ENCODE measurements around the gene CYB5R2. TPM values are rescaled to one million over a fixed set of nuclear protein-coding genes. Genes with fewer than 3 reads are reported as not detected.
"Not testable (repeated sequence)": the region's sequence is repeated elsewhere in the genome, so short reads cannot be mapped to it uniquely, and the experiment has no call there.

The CYB5R2 gene
- total RNA-seq, 1 experiment from 2014 or later: 0.17 TPM

- no peak for DNase-seq (ENCODE audit: low read depth)
Measured at GRCh38 chr11:7668911-7669310, 4.4 kb downstream of the CYB5R2 start.

- DNase-seq (ENCODE audit: low read depth): no peak
Measured at GRCh38 chr11:7668464-7668863, 4.8 kb downstream of the CYB5R2 start.

GRCh38 chr11:7667460-7667859 is 5.8 kb downstream of the CYB5R2 start:
- DNase-seq (ENCODE audit: low read depth): no peak

DNA sequence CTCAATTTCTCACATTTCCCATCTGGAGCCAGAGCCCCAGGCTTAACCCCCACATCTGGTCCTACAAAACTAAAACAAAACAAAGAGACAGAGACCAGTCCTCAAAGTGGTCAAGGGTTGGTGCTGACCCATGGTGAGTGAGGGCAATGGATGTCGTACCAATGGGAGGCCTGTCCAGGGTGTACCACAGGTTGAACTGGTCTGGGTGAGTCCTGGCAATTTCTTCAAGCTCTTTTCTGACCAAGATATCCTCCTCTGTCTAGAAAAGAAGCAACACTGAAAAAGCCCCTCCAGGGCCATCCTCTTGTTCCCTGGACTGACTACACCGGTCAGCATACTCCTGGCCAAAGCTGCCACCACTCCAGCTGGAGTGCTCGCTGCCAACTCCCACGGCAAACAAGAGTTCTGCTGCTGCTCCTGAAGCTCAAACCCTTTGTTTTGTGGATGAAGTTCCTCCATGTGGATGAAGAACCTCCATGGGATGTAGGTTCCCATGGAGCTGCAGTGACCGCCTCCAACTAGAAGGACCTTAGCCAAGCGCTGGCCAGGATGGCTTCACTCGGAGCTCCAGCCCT is 6.9 kb downstream of the CYB5R2 start:
- DNase-seq (ENCODE audit: low read depth): no peak

DNA sequence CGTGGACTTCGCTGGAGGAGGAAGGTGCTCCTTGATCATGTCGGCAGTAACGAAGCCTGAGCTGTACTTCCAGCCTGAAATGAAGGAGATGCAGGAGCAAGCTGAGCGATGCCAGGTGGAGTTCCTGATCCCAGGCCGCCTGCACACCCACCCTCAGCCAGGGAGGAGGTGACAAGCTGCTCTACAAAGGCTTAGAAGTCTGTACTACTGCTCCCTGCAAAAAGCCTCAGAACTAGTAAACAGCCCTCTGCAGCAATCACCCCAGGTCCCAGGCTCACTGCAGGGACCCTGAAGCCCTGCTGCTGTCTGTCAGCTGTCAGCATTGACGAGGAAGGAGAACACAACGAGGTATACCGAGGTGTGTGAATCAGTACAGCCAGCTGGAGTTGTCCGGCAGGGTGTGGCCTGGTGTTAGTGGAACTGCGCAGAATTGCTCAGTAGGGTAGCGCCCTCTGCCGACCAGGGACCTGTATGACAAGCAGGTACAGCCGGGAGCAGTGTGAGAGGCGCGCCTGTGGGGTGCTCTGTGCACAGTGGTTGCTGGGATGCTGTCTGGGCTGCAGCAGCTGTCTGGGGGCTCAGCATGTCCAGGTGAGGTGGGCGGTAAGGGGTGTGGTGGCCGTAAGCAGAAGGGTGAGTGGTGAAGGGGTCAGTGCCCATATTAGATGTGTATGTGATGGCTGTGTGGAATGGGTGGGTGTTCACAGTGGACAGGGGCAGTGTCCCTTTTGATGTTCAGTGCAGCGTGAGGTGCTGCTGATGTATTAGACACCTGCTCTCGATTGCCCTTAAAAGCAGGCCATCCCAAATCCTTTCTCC is 7.6 kb downstream of the CYB5R2 start:
- DNase-seq (ENCODE audit: low read depth): peak; percentile 55

DNA sequence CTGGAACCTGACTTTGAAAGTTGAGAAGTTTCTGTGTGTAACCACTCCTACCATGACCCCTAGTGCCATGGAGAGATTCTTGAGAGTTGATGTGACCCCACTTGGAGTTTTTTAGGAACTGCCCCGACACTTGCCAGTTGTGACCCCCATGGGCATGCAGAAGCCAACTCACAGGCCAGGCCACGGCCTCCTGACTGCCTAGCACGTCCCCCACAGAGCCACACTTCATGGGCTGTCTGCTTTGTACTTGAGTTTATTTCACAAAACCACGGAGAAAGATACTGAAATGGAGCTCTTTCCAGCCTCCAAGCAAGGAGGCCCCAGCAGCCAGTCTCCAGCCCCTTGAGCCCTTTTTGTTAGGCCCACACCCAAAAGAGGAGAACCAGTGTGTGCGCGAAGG is 8.4 kb downstream of the CYB5R2 start:
- no peak for DNase-seq (ENCODE audit: low read depth)

DNA sequence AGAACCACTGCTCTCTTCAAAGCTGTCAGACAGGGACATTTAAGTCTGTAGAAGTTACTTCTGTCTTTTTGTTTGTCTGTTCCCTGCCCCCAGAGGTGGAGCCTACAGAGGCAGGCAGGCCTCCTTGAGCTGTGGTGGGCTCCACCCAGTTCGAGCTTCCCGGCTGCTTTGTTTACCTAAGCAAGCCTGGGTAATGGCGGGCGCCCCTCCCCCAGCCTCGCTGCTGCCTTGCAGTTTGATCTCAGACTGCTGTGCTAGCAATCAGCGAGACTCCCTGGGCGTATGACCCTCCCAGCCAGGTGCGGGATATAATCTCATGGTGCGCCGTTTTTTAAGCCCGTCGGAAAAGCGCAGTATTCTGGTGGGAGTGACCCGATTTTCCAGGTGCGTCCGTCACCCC is 9.8 kb downstream of the CYB5R2 start:
- not testable (repeated sequence) for DNase-seq (ENCODE audit: low read depth)

GRCh38 chr11:7657306-7658025 is 15.8 kb downstream of the CYB5R2 start:
- DNase-seq (ENCODE audit: low read depth): peak; percentile 37

DNA sequence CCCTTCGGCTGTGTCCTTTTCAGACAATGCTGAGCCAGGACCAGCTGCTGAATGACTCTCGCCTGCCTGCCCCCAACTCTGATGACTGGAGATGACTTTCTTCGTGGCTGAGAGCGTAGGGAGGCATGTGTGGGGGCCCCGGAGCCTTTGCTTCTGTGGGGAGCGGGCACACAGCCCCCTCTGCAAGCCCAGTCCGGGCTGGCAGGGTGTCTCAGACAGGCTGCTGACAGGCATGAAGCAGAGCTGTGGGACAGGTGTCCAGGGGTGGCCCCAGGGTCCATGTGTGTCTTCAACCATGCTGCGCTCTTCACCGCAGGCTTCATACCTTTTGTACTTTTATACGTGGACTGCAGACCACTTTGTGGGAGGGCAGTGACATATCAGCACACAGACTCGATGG is 16.6 kb downstream of the CYB5R2 start:
- no peak for DNase-seq (ENCODE audit: low read depth)

- no peak for DNase-seq (ENCODE audit: low read depth)
Measured at GRCh38 chr11:7655253-7656217, 17.8 kb downstream of the CYB5R2 start.

GRCh38 chr11:7654195-7654705 is 19.1 kb downstream of the CYB5R2 start:
- no peak for DNase-seq (ENCODE audit: low read depth)

GRCh38 chr11:7651700-7652099 is 21.6 kb downstream of the CYB5R2 start:
- DNase-seq (ENCODE audit: low read depth): no peak

DNA sequence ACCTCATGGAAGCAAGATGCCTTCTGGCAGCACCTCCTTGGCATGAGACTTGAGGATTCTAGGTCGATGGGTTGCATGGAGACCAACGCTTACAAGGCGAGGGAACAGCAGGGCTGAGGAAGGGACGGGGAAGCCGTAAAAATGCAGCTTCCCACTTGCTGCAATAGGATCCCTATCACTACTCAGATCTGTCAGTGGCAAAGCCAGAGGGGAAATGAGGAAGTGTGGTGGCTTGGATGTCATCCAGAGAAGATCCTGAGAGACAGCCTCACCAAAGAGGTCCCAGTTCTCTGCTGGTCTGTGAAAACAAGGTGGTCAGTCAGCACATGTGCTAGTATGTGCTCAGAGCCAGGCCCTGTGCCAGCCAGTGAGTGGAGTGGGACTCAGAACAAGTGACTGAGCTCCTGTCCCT is 22.2 kb downstream of the CYB5R2 start:
- DNase-seq (ENCODE audit: low read depth): no peak

DNA sequence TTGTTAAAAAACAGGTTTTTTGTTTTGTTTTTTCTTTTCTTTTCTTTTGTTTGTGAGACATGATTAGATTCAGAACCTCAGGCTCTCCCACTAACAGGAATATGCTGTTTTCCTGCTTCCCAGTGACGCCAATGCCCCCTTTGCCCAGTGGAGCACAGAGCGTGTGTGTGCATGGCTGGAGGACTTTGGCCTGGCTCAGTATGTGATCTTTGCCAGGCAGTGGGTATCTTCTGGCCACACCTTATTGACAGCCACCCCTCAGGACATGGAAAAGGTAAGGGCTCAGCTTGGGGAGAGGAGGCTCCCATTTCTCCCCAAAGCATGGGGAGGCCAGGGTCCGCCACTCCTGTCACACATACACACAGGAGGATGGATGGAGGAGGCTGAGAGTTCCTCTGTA is 25.0 kb downstream of the CYB5R2 start:
- no peak for DNase-seq (ENCODE audit: low read depth)

- DNase-seq (ENCODE audit: low read depth): no peak
Measured at GRCh38 chr11:7646866-7647265, 26.4 kb downstream of the CYB5R2 start.

- no peak for DNase-seq (ENCODE audit: low read depth)
Measured at GRCh38 chr11:7645206-7645605, 28.1 kb downstream of the CYB5R2 start.

DNA sequence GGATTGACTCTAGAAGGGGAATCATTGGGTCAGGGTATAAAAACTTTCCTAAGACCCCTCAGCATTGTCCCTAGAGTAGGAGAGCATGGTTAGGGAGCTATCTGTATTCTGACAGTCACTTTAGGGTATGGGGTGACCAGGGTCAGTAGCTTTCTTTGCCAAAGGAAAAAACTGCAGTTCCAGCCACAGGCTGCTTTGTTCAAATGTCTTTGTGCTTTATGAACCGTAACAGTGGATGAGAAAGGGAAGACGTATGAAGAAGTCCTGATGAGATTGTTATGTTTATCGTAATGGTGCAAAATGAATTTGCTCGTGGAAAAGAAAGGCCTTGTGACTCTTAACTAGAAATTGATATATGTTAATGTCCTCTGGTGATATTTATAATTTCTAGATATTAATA is 30.0 kb downstream of the CYB5R2 start:
- DNase-seq (ENCODE audit: low read depth): no peak

DNA sequence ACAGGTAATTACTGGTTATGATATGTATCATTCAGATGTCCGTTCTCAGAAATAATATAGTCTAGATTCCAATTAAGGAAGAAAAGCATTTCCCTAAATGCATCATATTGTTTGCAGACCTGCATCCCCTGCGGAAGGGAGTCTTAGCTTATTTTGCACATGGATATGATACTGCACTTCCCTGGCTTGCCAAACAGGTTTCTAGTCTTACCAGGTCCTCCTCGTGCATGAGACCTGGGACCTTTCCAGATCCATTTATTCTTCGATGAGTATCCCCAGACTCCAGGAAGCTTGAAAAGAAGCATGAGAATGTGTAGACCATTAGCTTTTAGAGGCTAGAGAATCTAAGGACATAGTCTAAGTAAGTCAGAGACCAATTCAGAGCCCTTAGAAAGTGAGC is 30.6 kb downstream of the CYB5R2 start:
- DNase-seq (ENCODE audit: low read depth): no peak

DNA sequence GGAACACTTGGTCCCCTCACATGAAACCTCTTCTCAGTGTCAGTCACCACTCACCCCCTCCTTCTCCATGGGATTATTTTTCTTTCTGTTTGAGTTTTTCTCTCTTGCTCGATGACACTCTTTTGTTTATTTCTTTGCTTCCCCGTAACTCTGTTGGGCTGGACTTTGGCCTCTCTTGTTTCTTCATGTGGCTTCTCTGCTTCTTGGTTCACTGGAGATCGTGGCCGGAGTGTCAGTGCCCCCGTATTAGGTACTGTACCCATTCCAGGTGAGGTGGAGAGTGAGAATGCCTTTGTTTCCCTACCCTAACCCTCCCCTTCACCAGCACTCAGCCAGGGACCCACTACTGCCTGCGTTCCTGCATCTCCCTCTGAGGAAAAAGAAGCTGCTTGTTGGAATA is 32.5 kb downstream of the CYB5R2 start:
- DNase-seq (ENCODE audit: low read depth): no peak

- DNase-seq (ENCODE audit: low read depth): no peak
Measured at GRCh38 chr11:7639643-7640025, 33.7 kb downstream of the CYB5R2 start.

Measured in LHCN-M2 (cell line).